CD4-positive, alpha-beta memory T cell (primary cell): ENCODE results near the gene USP34. TPM values are rescaled to one million over a fixed set of nuclear protein-coding genes. Genes with fewer than 3 reads are reported as not detected.

Source experiments
- CTCF ChIA-PET: fragments of 350-600 bp; sonication (Branson Sonifier 250); formaldehyde crosslinking; loops from one replicate; lab custom pipeline; 2021; ENCODE audit warnings: inconsistent platforms; ENCODE audit not compliant: partially characterized antibody; lab: Charles Lee
- POLR2A ChIA-PET: fragments of 350-600 bp; sonication (Branson Sonifier 250); formaldehyde crosslinking; loops from one replicate; lab custom pipeline; 2021; ENCODE audit not compliant: partially characterized antibody; lab: Charles Lee
- DNase-seq, 5 donors: peaks; one replicate each; pipeline versions ENCODE4 v3.0.0 to v3.0.0-alpha.2; 2020 to 2022; ENCODE audit warnings: mixed read lengths in 1 of 5
- H3K27ac ChIP-seq: one replicate; pipeline ENCODE4 v1.7.0; 2013; ENCODE audit warnings: low read depth, low read length
- H3K27me3 ChIP-seq: 2 replicates; pipeline ENCODE4 v1.7.0; 2013; ENCODE audit warnings: mild to moderate bottlenecking, low read length, moderate library complexity; ENCODE audit not compliant: insufficient read depth
- H3K36me3 ChIP-seq: 2 replicates; pipeline ENCODE4 v1.7.0; 2013; ENCODE audit warnings: mild to moderate bottlenecking, low read length, moderate library complexity; ENCODE audit not compliant: insufficient read depth
- H3K4me1 ChIP-seq: 2 replicates; pipeline ENCODE4 v1.7.0; 2013; ENCODE audit warnings: mild to moderate bottlenecking, low read length, moderate library complexity; ENCODE audit not compliant: insufficient read depth
- H3K4me3 ChIP-seq, 2 donors: one replicate each; pipeline ENCODE4 v1.7.0; 2013; ENCODE audit warnings: low read length in 2 of 2, mild to moderate bottlenecking in 1 of 2
- H3K9me3 ChIP-seq, 2 donors: one replicate each; pipeline ENCODE4 v1.7.0; 2013; ENCODE audit warnings: low read length in 2 of 2, control low read depth in 1 of 2; ENCODE audit not compliant: control insufficient read depth in 1 of 2
- H3K27ac Mint-ChIP-seq, 7 donors: one replicate each; pipeline ENCODE4 v1.8.0; 2020 to 2021; ENCODE audit warnings: mixed read lengths in 7 of 7, mild to moderate bottlenecking in 6 of 7, inconsistent platforms in 3 of 7, moderate library complexity in 3 of 7
- H3K27me3 Mint-ChIP-seq, 2 donors: one replicate each; pipeline ENCODE4 v1.8.0; 2020 to 2021; ENCODE audit warnings: mixed read lengths in 2 of 2
- H3K36me3 Mint-ChIP-seq, 2 donors: one replicate each; pipeline ENCODE4 v1.8.0; 2020 to 2021; ENCODE audit warnings: mixed read lengths in 2 of 2, inconsistent platforms in 1 of 2, mild to moderate bottlenecking in 1 of 2
- H3K4me1 Mint-ChIP-seq, 4 donors: one replicate each; pipeline ENCODE4 v1.8.0; 2020 to 2021; ENCODE audit warnings: mixed read lengths in 4 of 4, mild to moderate bottlenecking in 1 of 4
- H3K4me3 Mint-ChIP-seq, 8 donors: one replicate each; pipeline ENCODE4 v1.8.0; 2020 to 2021; ENCODE audit warnings: mixed read lengths in 8 of 8, mild to moderate bottlenecking in 7 of 8, moderate library complexity in 6 of 8, inconsistent platforms in 3 of 8
- H3K9me3 Mint-ChIP-seq, 8 donors: one replicate each; pipeline ENCODE4 v1.8.0; 2020 to 2021; ENCODE audit warnings: mixed read lengths in 8 of 8, mild to moderate bottlenecking in 5 of 8, inconsistent platforms in 3 of 8, moderate library complexity in 1 of 8
- intact Hi-C: fragments of 100-400 bp; cut with micrococcal nuclease; formaldehyde crosslinking; loops from one replicate; pipeline ENCODE4 v1.15.1; 2023
- polyA plus RNA-seq, 2 donors: library from polyadenylated mRNA; unstranded; fragments of 300-500 nt; fragmentation: Illumina TruSeq; gene quantifications; one replicate each; pipeline ENCODE4 v1.2.3, GENCODE V29; 2021
- total RNA-seq, 2 experiments: library from RNA; stranded (reverse); gene quantifications; one replicate each; pipeline ENCODE4 v1.2.3, GENCODE V29; 2021

The USP34 gene
- total and polyA plus RNA-seq, 4 experiments from 2014 or later = 7.9 to 164 (median 94.9) TPM

- H3K9me3 ChIP-seq = no peaks in the 10 kb centered on the region
- no peaks in the 10 kb centered on the region for H3K9me3 Mint-ChIP-seq
- H3K27ac Mint-ChIP-seq = no peak overlapping the region
- no peak for DNase-seq
- peaks cover 0 to 11% (median 6%) of the 10 kb centered on the region in 4 donors for H3K4me1 Mint-ChIP-seq
- no peak overlapping the region for H3K27ac ChIP-seq
- no peaks in the 10 kb centered on the region for H3K27me3 Mint-ChIP-seq
- no peaks in the 10 kb centered on the region for H3K27me3 ChIP-seq
- peaks cover 30% of the 10 kb centered on the region for H3K36me3 ChIP-seq
- no peaks in the 10 kb centered on the region for H3K4me1 ChIP-seq
- no peak overlapping the region for H3K4me3 ChIP-seq
- peaks cover 54 to 64% of the 10 kb centered on the region in 2 donors for H3K36me3 Mint-ChIP-seq
- ChIA-PET POLR2A (no interaction called here), CTCF (no interaction called here)
- intact Hi-C loops = no loop called here
- H3K4me3 Mint-ChIP-seq = no peak overlapping the region
These were observed 221.3 kb downstream of the USP34 start for GRCh38 chr2:61249521-61250071.

- Histone ChIP-seq H3K27me3 (no peaks in the 10 kb centered on the region), H3K9me3 (no peaks in the 10 kb centered on the region), H3K36me3 (peaks cover 32% of the 10 kb centered on the region), H3K4me3 (no peak overlapping the region), H3K4me1 (no peaks in the 10 kb centered on the region), H3K27ac (no peak overlapping the region)
- Mint-ChIP-seq H3K4me1 (peaks cover 0 to 8% (median 5%) of the 10 kb centered on the region in 4 donors), H3K36me3 (peaks cover 53 to 59% of the 10 kb centered on the region in 2 donors), H3K27me3 (no peaks in the 10 kb centered on the region), H3K9me3 (no peaks in the 10 kb centered on the region), H3K27ac (peak overlapping the region in 3 of 7 donors; percentile 10 to 28 (median 20)), H3K4me3 (no peak overlapping the region)
- CTCF ChIA-PET = interaction anchor here (0.6 to 0.7 kb wide), 3 partner anchors 9 to 838 kb away, joined by 4 to 5 read pairs (median 5); no protein-coding TSS in a partner anchor
- intact Hi-C loops = no loop called here
- POLR2A ChIA-PET = no interaction called here
- no peak for DNase-seq
These were observed 223.6 kb downstream of the USP34 start for GRCh38 chr2:61247204-61247812.

DNA sequence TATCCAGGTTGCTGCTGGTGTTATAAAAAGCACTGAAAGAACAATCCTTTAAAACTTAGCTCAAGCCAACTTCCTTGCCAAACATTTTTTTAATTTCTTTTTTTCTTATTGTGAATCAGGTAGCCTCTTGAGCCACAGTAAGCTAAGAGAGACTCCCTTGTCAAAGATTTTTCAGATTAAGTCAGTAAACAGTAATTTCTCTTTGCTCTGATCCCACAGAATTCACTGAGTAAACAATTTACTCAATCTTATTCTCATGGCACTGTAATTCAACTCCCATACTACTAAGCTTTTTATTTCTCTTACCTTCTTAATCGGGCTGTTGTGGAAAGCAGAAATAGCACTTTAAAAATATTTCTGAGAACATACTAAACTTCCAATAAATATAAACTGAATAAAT, 226.2 kb downstream of the USP34 start:
- no peak overlapping the region for H3K27ac ChIP-seq
- DNase-seq = no peak
- peaks cover 39% of the 10 kb centered on the region for H3K36me3 ChIP-seq
- ChIA-PET POLR2A (interaction anchor here (0.6 kb wide), 1 partner anchor 11 kb away, joined by 4 read pairs; no protein-coding TSS in a partner anchor), CTCF (interaction anchor here (0.7 kb wide), 1 partner anchor 128 kb away, joined by 3 read pairs; no protein-coding TSS in a partner anchor)
- peaks cover 0 to 3% (median 0%) of the 10 kb centered on the region in 8 donors for H3K9me3 Mint-ChIP-seq
- peaks cover under 1 to 13% (median 9%) of the 10 kb centered on the region in 4 donors for H3K4me1 Mint-ChIP-seq
- peak overlapping the region in 2 of 7 donors; percentile 17 to 70 for H3K27ac Mint-ChIP-seq
- intact Hi-C loops = no loop called here
- H3K27me3 ChIP-seq = no peaks in the 10 kb centered on the region
- no peak overlapping the region for H3K4me3 Mint-ChIP-seq
- H3K4me1 ChIP-seq = peaks cover 3% of the 10 kb centered on the region
- H3K36me3 Mint-ChIP-seq = peaks cover 57 to 59% of the 10 kb centered on the region in 2 donors
- H3K9me3 ChIP-seq = no peaks in the 10 kb centered on the region
- no peak overlapping the region for H3K4me3 ChIP-seq
- no peaks in the 10 kb centered on the region for H3K27me3 Mint-ChIP-seq

- Mint-ChIP-seq H3K4me3 (no peak overlapping the region), H3K27ac (peak overlapping the region in 2 of 7 donors; percentile 18 to 35), H3K4me1 (peaks cover 16 to 22% (median 19%) of the 10 kb centered on the region in 4 donors), H3K36me3 (peaks cover 43 to 54% of the 10 kb centered on the region in 2 donors), H3K9me3 (peaks cover 0 to 3% (median 0%) of the 10 kb centered on the region in 8 donors), H3K27me3 (no peaks in the 10 kb centered on the region)
- no peak overlapping the region for H3K27ac ChIP-seq
- ChIA-PET POLR2A (no interaction called here), CTCF (no interaction called here)
- intact Hi-C loops = no loop called here
- no peaks in the 10 kb centered on the region for H3K9me3 ChIP-seq
- peaks cover 18% of the 10 kb centered on the region for H3K36me3 ChIP-seq
- H3K4me3 ChIP-seq = no peak overlapping the region
- peaks cover 23% of the 10 kb centered on the region for H3K4me1 ChIP-seq
- DNase-seq = no peak
- H3K27me3 ChIP-seq = no peaks in the 10 kb centered on the region
These were observed 229.6 kb downstream of the USP34 start for GRCh38 chr2:61241266-61241665.

GRCh38 chr2:61238219-61239012, 232.5 kb downstream of the USP34 start:
- Mint-ChIP-seq H3K9me3 (peaks cover 0 to 3% (median 0%) of the 10 kb centered on the region in 8 donors), H3K27ac (peak overlapping the region in 6 of 7 donors; percentile 1 to 95 (median 85)), H3K4me3 (peak overlapping the region in 4 of 8 donors; percentile 16 to 75 (median 40)), H3K4me1 (peaks cover 16 to 22% (median 20%) of the 10 kb centered on the region in 4 donors), H3K36me3 (peaks cover 39 to 48% of the 10 kb centered on the region in 2 donors), H3K27me3 (no peaks in the 10 kb centered on the region)
- no peak for DNase-seq
- Histone ChIP-seq H3K4me1 (peaks cover 23% of the 10 kb centered on the region), H3K36me3 (peaks cover 11% of the 10 kb centered on the region), H3K27me3 (no peaks in the 10 kb centered on the region), H3K4me3 (no peak overlapping the region), H3K9me3 (no peaks in the 10 kb centered on the region), H3K27ac (no peak overlapping the region)
- ChIA-PET CTCF (interaction anchor here (1.1 to 1.3 kb wide), 2 partner anchors 9 to 37 kb away, joined by 3 to 4 read pairs; no protein-coding TSS in a partner anchor), POLR2A (no interaction called here)
- intact Hi-C loops = no loop called here

DNA sequence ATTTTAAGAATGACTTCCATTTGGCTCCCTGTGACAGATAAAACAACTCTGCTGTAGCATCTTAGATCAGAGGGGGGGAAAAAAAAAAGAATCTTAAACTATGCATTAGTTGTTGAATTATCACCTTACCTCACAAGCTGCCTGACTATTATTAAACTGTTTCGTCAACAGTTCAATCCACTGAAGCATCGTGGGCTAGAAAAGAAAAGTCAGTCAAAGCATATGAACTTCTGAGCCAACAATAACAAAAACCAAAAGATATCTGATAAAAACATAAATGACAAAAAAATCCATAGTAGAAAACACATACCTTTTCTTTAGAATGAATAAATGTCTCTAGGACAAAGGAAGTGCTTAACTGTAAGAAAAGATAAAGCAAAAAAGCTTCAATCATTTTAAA, 235.2 kb downstream of the USP34 start:
- no peaks in the 10 kb centered on the region for H3K9me3 ChIP-seq
- Mint-ChIP-seq H3K36me3 (peaks cover 35 to 56% of the 10 kb centered on the region in 2 donors), H3K27ac (peak overlapping the region in 1 of 7 donors; percentile 22), H3K9me3 (peaks cover 0 to 3% (median 0%) of the 10 kb centered on the region in 8 donors), H3K4me1 (peaks cover 11 to 22% (median 14%) of the 10 kb centered on the region in 4 donors), H3K27me3 (no peaks in the 10 kb centered on the region), H3K4me3 (no peak overlapping the region)
- peaks cover 2% of the 10 kb centered on the region for H3K36me3 ChIP-seq
- H3K27me3 ChIP-seq = no peaks in the 10 kb centered on the region
- POLR2A ChIA-PET = no interaction called here
- H3K27ac ChIP-seq = no peak overlapping the region
- H3K4me3 ChIP-seq = no peak overlapping the region
- intact Hi-C loops = no loop called here
- peaks cover 23% of the 10 kb centered on the region for H3K4me1 ChIP-seq
- no peak for DNase-seq
- CTCF ChIA-PET = no interaction called here

DNA sequence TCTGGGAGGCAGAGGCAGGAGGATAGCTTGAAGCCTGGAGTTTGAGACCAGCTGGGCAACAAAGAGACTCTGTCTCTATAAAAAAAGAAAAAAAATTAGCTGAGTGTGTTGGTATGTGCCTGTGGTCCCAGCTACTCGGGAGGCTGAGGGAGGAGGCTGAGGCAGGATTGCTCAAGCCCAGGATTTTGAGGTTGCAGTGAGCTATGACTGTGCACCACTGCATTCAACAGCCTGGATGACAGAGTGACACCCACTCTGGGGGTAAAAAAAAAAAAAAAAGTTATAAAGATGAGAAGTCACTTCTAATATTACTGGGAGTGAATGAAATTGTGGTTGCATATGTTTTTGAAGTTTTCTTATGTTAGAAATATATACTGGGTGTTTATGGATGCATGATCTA, 237.3 kb downstream of the USP34 start:
- no peaks in the 10 kb centered on the region for H3K27me3 Mint-ChIP-seq
- POLR2A ChIA-PET = interaction anchor here (0.5 kb wide), 1 partner anchor 11 kb away, joined by 4 read pairs; no protein-coding TSS in a partner anchor
- Histone ChIP-seq H3K9me3 (no peaks in the 10 kb centered on the region), H3K36me3 (peaks cover 13% of the 10 kb centered on the region), H3K27ac (no peak overlapping the region), H3K4me3 (no peak overlapping the region), H3K4me1 (peaks cover 9% of the 10 kb centered on the region), H3K27me3 (no peaks in the 10 kb centered on the region)
- peaks cover 39 to 61% of the 10 kb centered on the region in 2 donors for H3K36me3 Mint-ChIP-seq
- H3K4me1 Mint-ChIP-seq = peaks cover 3 to 11% (median 7%) of the 10 kb centered on the region in 4 donors
- H3K27ac Mint-ChIP-seq = peak overlapping the region in 3 of 7 donors; percentile 42 to 60 (median 60)
- CTCF ChIA-PET = no interaction called here
- no peak for DNase-seq
- no peaks in the 10 kb centered on the region for H3K9me3 Mint-ChIP-seq
- no peak overlapping the region for H3K4me3 Mint-ChIP-seq
- intact Hi-C loops = no loop called here
